A204.1 (cell line): ENCODE data around the gene URB1.
"Not testable (repeated sequence)": the region's sequence is repeated elsewhere in the genome, so short reads cannot be mapped to it uniquely, and the experiment has no call there.

Source experiments
- FAIRE-seq: peaks from 2 replicates; lab custom pipeline; 2012; peaks lifted over from hg19 to GRCh38; lab: Jason Lieb, UNC

Gene URB1

GRCh38 chr21:32370998-32371766 lies 21.6 kb downstream of the URB1 start:
- no peak for FAIRE-seq

- FAIRE-seq: not testable (repeated sequence)
Observed at GRCh38 chr21:32368961-32369360, 23.9 kb downstream of the URB1 start.

- FAIRE-seq: no peak
Observed at GRCh38 chr21:32368386-32368785, 24.4 kb downstream of the URB1 start.

- FAIRE-seq: no peak
Observed at GRCh38 chr21:32367158-32367557, 25.7 kb downstream of the URB1 start.

- no peak for FAIRE-seq
Observed at GRCh38 chr21:32366191-32366590, 26.6 kb downstream of the URB1 start.

GRCh38 chr21:32364796-32365195 lies 28.0 kb downstream of the URB1 start:
- FAIRE-seq: no peak

- no peak for FAIRE-seq
Observed at GRCh38 chr21:32364387-32364786, 28.4 kb downstream of the URB1 start.

GRCh38 chr21:32360401-32360975 lies 32.3 kb downstream of the URB1 start:
- FAIRE-seq: no peak

GRCh38 chr21:32359719-32360260 lies 33.0 kb downstream of the URB1 start:
- FAIRE-seq: no peak

- no peak for FAIRE-seq
Observed at GRCh38 chr21:32356874-32357395, 35.9 kb downstream of the URB1 start.

GRCh38 chr21:32353002-32353711 lies 39.7 kb downstream of the URB1 start:
- no peak for FAIRE-seq

- no peak for FAIRE-seq
Observed at GRCh38 chr21:32352526-32352925, 40.3 kb downstream of the URB1 start.

GRCh38 chr21:32351428-32351827 lies 41.4 kb downstream of the URB1 start:
- FAIRE-seq: no peak

GRCh38 chr21:32350981-32351380 lies 41.8 kb downstream of the URB1 start:
- FAIRE-seq: no peak

- FAIRE-seq: no peak
Observed at GRCh38 chr21:32350211-32350980, 42.4 kb downstream of the URB1 start.

GRCh38 chr21:32349333-32349944 lies 43.4 kb downstream of the URB1 start:
- FAIRE-seq: no peak

- no peak for FAIRE-seq
Observed at GRCh38 chr21:32348604-32349332, 44.0 kb downstream of the URB1 start.

- FAIRE-seq: no peak
Observed at GRCh38 chr21:32347977-32348376, 44.8 kb downstream of the URB1 start.

- FAIRE-seq: no peak
Observed at GRCh38 chr21:32347351-32347750, 45.5 kb downstream of the URB1 start.

GRCh38 chr21:32346951-32347350 lies 45.9 kb downstream of the URB1 start:
- FAIRE-seq: no peak
